C4-2B (cell line): Measurements from ENCODE around the gene RBM4.

Experiments used
- H3K27ac ChIP-seq: fragments of 450-650 bp; 2 replicates; pipeline ENCODE4 v1.5.1; 2017
- CTCF ChIP-seq: fragments of 450-650 bp; conservative IDR thresholded peaks from 2 replicates; pipeline ENCODE4 v1.5.1; 2017; ENCODE audit warnings: mild to moderate bottlenecking
- ZFX ChIP-seq: fragments of 450-650 bp; IDR thresholded peaks from 2 replicates; pipeline ENCODE4 v1.6.1; 2017

Gene RBM4

GRCh38 chr11:66677599-66678375 lies 39.3 kb downstream of the RBM4 start, which contains the start of gene RBM4B:
Gene RBM4B (minus strand): TSS chr11:66677887. CDS start chr11:66677079, 808 bp downstream.
- peak within 1 kb of the TSS; percentile 86 for H3K27ac ChIP-seq
- no peak for TF ChIP-seq CTCF
- TF ChIP-seq ZFX: no peak; the same call in 1 of the 2 replicates

- TF ChIP-seq CTCF (no peak), ZFX (no peak)
- no peak overlapping the region for H3K27ac ChIP-seq
These were observed 42.6 kb downstream of the RBM4 start for GRCh38 chr11:66680966-66681645.

- no peak overlapping the region for H3K27ac ChIP-seq
- TF ChIP-seq CTCF (no peak), ZFX (no peak)
These were observed 45.4 kb downstream of the RBM4 start for GRCh38 chr11:66683877-66684276.

- TF ChIP-seq CTCF: no peak
- no peak for TF ChIP-seq ZFX
- H3K27ac ChIP-seq: no peak overlapping the region
These were observed 46.1 kb downstream of the RBM4 start for GRCh38 chr11:66684635-66685034.

- TF ChIP-seq CTCF: no peak
- TF ChIP-seq ZFX: no peak
- no peak overlapping the region for H3K27ac ChIP-seq
These were observed 47.0 kb downstream of the RBM4 start for GRCh38 chr11:66685276-66686099.

GRCh38 chr11:66686100-66686785 lies 47.7 kb downstream of the RBM4 start:
- TF ChIP-seq ZFX: no peak
- no peak for TF ChIP-seq CTCF

More at GRCh38 chr11:66686100-66686785, 47.7 kb downstream of the RBM4 start:
- no peak overlapping the region for H3K27ac ChIP-seq
